Heart left ventricle (tissue), 16 donors: ENCODE measurements around the gene JUP. TPM values are rescaled to one million over a fixed set of nuclear protein-coding genes. Genes with fewer than 3 reads are reported as not detected.

Source experiments
- ATAC-seq, 4 donors: fragments of 200-7000 bp; cut with Tn5 transposase; one replicate each; pipeline ENCODE4 v1.9.1; 2020 to 2022; ENCODE audit warnings: moderate library complexity in 4 of 4, mild to moderate bottlenecking in 3 of 4, moderate number of reproducible peaks in 1 of 4
- DNase-seq, 5 donors: peaks; one replicate each; pipeline ENCODE4 v3.0.0-alpha.2; 2020
- H3K27ac ChIP-seq, 12 donors: fragments of 200-600 bp; sonication (generic) in 4 of 12; one replicate each; pipeline versions ENCODE4 v1.5.0 to v1.8.0; 2016 to 2022; ENCODE audit warnings: mild to moderate bottlenecking in 2 of 12
- H3K27me3 ChIP-seq, 9 donors: fragments of 200-600 bp; sonication (generic) in 2 of 9; one replicate each; pipeline versions ENCODE4 v1.5.1 to v1.8.0; 2016 to 2022; ENCODE audit warnings: mild to moderate bottlenecking in 3 of 9
- H3K36me3 ChIP-seq, 9 donors: fragments of 200-600 bp; sonication (generic) in 2 of 9; one replicate each; pipeline versions ENCODE4 v1.5.0 to v1.8.0; 2018 to 2022; ENCODE audit warnings: mild to moderate bottlenecking in 2 of 9
- H3K4me1 ChIP-seq, 12 donors: fragments of 200-600 bp; sonication (generic) in 4 of 12; one replicate each; pipeline versions ENCODE4 v1.5.0 to v1.8.0; 2016 to 2022; ENCODE audit warnings: mild to moderate bottlenecking in 3 of 12
- H3K4me3 ChIP-seq, 12 donors: fragments of 200-600 bp; sonication (generic) in 4 of 12; one replicate each; pipeline versions ENCODE4 v1.5.0 to v1.8.0; 2017 to 2022; ENCODE audit warnings: mild to moderate bottlenecking in 9 of 12, moderate library complexity in 4 of 12
- H3K9me3 ChIP-seq, 12 donors: fragments of 200-600 bp; sonication (generic) in 4 of 12; one replicate each; pipeline versions ENCODE4 v1.5.0 to v1.8.0; 2016 to 2022; ENCODE audit warnings: mild to moderate bottlenecking in 1 of 12
- POLR2A ChIP-seq, 2 donors: fragments of 450-650 bp; IDR thresholded peaks; one replicate each; pipeline ENCODE4 v1.6.1; 2017; ENCODE audit warnings: antibody characterized with exemption in 2 of 2, mild to moderate bottlenecking in 2 of 2, moderate library complexity in 2 of 2
- WGBS, 4 donors: extraction: QIAGEN DNeasy Blood & Tissue Kit in 2 of 4; methylation state at CpG; one replicate each; pipeline versions ENCODE4 v1.1.5 to v1.1.7; 2013 to 2018; 5-methylcytosine and 5-hydroxymethylcytosine counted together
- intact Hi-C, 10 donors: fragments of 100-400 bp; cut with DNase I; formaldehyde crosslinking; loops; one replicate each; pipeline versions ENCODE4 v1.11.1 to v1.14.2; 2022
- polyA plus RNA-seq, 2 donors: library from polyadenylated mRNA; stranded (reverse); fragments of 200-250 nt; gene quantifications; one replicate each; pipeline ENCODE4 v1.2.3, GENCODE V29; 2013
- total RNA-seq, 9 donors: library from RNA; depleted of rRNA in 2 of 9; stranded (reverse); fragments of >200 nt in 2 of 9; fragmentation: NEBNext Ultra II Directional in 3 of 9; extraction: Animal tissue kit (Norgen Biotek cat#: 25700) in 3 of 9; gene quantifications; one replicate each; pipeline versions ENCODE4 v1.1.0 to v1.2.4, GENCODE V29; 2016 to 2023
- TF ChIP-seq, protein P1 (sequence below), 12 donors: fragments of 200-600 bp; sonication (generic) in 4 of 12; IDR thresholded peaks; one replicate each; pipeline versions ENCODE4 v1.5.0 to v1.8.0; 2018 to 2022; ENCODE audit warnings: antibody characterized with exemption in 12 of 12, mild to moderate bottlenecking in 5 of 12
- donor health status: ischemic (EF 13 %, LVEDD 7.1; RV severe dilation, severe dysfunction).
- donor health status: healthy with polysubstance abuse.
- donor health status: DM: no; HTN: yes; CAD: no.
- donor health status: DM: no; HTN: no; CAD: no.
- donor health status: ischemic (EF 25% LVEDD 6.9; RV normal size, moderate dysfunction).
- donor health status: ischemic (EF 25% LVEDD 5.7; RV mildly dilated, moderate dysfunction).
- donor health status: healthy.
- donor health status: DM: yes; HTN: yes; CAD: no.
- donor health status: ischemic (EF 35%, LVEDD 5.7; RV mildly dilated, moderate dysfunction).
- donor health status: nonischemic (EF 11% LVEDD 7.7; RV severe dilation, severe dysfunction).
- donor health status: DM: yes; HTN: yes; CAD: no.
- donor health status: PGD.
- donor health status: ischemic (EF 29% LVEDD 5.4; RV normal size, mild dysfunction).
- donor health status: nonischemic (EF 23%, LVEDD 6.1; RV moderate dilation, normal function).

JUP gene
- total and polyA plus RNA-seq, 11 donors = 94.6 to 503 (median 159) TPM

DNA sequence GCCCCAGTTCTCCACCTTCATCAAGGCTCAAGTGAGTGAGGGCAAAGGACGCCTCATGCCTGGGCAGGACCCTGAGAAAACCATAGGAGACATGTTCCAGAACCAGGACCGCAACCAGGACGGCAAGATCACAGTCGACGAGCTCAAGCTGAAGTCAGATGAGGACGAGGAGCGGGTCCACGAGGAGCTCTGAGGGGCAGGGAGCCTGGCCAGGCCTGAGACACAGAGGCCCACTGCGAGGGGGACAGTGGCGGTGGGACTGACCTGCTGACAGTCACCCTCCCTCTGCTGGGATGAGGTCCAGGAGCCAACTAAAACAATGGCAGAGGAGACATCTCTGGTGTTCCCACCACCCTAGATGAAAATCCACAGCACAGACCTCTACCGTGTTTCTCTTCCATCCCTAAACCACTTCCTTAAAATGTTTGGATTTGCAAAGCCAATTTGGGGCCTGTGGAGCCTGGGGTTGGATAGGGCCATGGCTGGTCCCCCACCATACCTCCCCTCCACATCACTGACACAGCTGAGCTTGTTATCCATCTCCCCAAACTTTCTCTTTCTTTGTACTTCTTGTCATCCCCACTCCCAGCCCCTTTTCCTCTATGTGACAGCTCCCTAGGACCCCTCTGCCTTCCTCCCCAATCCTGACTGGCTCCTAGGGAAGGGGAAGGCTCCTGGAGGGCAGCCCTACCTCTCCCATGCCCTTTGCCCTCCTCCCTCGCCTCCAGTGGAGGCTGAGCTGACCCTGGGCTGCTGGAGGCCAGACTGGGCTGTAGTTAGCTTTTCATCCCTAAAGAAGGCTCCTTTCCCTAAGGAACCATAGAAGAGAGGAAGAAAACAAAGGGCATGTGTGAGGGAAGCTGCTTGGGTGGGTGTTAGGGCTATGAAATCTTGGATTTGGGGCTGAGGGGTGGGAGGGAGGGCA is 36.0 kb upstream of the JUP start:
- intact Hi-C loops = loop anchor here in 1 of 10 donors (10.0 kb wide), 1 partner anchor 62 kb away; no protein-coding TSS in a partner anchor
- Histone ChIP-seq H3K27me3 (no peaks in the 10 kb centered on the region), H3K9me3 (no peaks in the 10 kb centered on the region), H3K4me3 (no peak overlapping the region), H3K4me1 (no peaks in the 10 kb centered on the region), H3K36me3 (peaks cover 0 to 29% (median 25%) of the 10 kb centered on the region in 9 donors), H3K27ac (no peak overlapping the region)
- ATAC-seq (no peak), DNase-seq (peak in 1 of 5 donors; percentile 6)
- no peak for TF ChIP-seq POLR2A (IDR thresholded peaks at IDR 0.05)
- TF ChIP-seq, protein P1, sequence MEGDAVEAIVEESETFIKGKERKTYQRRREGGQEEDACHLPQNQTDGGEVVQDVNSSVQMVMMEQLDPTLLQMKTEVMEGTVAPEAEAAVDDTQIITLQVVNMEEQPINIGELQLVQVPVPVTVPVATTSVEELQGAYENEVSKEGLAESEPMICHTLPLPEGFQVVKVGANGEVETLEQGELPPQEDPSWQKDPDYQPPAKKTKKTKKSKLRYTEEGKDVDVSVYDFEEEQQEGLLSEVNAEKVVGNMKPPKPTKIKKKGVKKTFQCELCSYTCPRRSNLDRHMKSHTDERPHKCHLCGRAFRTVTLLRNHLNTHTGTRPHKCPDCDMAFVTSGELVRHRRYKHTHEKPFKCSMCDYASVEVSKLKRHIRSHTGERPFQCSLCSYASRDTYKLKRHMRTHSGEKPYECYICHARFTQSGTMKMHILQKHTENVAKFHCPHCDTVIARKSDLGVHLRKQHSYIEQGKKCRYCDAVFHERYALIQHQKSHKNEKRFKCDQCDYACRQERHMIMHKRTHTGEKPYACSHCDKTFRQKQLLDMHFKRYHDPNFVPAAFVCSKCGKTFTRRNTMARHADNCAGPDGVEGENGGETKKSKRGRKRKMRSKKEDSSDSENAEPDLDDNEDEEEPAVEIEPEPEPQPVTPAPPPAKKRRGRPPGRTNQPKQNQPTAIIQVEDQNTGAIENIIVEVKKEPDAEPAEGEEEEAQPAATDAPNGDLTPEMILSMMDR (IDR thresholded peaks at IDR 0.05) = no peak
- 77 to 81% (median 80%) methylated on average over 12 of the region's 12 CpGs for WGBS, 4 donors

DNA sequence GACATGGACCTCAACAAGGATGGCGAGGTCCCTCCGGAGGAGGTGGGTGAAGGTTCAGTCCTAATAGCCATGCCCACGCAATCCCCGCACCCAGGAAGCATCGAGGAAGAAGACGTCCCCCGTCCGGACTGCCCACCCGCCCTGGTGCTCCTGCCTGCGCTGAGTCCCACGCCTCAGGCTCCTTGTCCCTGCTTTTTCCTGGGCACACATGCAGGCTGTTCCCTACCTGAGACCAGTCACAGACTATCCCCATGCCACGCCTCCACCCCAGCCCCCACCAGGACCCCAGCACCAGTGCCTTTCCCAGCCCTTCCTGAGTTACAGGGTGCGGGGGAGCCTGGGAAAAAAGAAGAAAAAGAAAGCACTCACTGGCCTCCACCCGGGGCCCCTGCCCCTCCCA is 35.3 kb upstream of the JUP start:
- H3K4me1 ChIP-seq = no peaks in the 10 kb centered on the region
- TF ChIP-seq, protein P1 (IDR thresholded peaks at IDR 0.05) = no peak
- TF ChIP-seq POLR2A (IDR thresholded peaks at IDR 0.05) = no peak
- H3K9me3 ChIP-seq = no peaks in the 10 kb centered on the region
- WGBS, 4 donors = 87 to 91% (median 90%) methylated on average over 6 to 14 of the region's 14 CpGs
- no peaks in the 10 kb centered on the region for H3K27me3 ChIP-seq
- peak in 1 of 4 donors; percentile 3 for ATAC-seq
- peaks cover 0 to 23% (median 18%) of the 10 kb centered on the region in 9 donors for H3K36me3 ChIP-seq
- intact Hi-C loops = loop anchor here in 1 of 10 donors (10.0 kb wide), 1 partner anchor 63 kb away; no protein-coding TSS in a partner anchor
- no peak overlapping the region for H3K4me3 ChIP-seq
- no peak overlapping the region for H3K27ac ChIP-seq
- no peak for DNase-seq

DNA sequence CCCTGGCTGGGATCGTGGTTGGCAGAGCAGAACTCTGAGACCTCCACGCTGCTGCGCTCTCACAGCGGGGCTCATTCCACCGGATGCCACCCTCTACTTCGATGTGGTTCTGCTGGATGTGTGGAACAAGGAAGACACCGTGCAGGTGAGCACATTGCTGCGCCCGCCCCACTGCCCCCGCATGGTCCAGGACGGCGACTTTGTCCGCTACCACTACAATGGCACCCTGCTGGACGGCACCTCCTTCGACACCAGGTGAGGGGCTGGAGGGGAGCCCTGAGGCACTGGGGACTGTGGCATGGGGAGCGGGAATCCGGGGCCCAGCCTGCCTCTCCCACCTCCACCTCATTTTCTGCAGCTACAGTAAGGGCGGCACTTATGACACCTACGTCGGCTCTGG is 31.5 kb upstream of the JUP start:
- ATAC-seq = no peak
- Histone ChIP-seq H3K4me1 (peaks cover 0 to 4% (median 0%) of the 10 kb centered on the region in 12 donors), H3K4me3 (no peak overlapping the region), H3K36me3 (peaks cover 0 to 3% (median 0%) of the 10 kb centered on the region in 9 donors), H3K27me3 (no peaks in the 10 kb centered on the region), H3K27ac (no peak overlapping the region), H3K9me3 (no peaks in the 10 kb centered on the region)
- DNase-seq = no peak
- no peak for TF ChIP-seq POLR2A (IDR thresholded peaks at IDR 0.05)
- TF ChIP-seq, protein P1 (IDR thresholded peaks at IDR 0.05) = no peak
- WGBS, 4 donors = 96 to 98% (median 97%) methylated on average over 20 of the region's 20 CpGs
- intact Hi-C loops = loop anchor here in 1 of 10 donors (10.0 kb wide), 1 partner anchor 67 kb away; no protein-coding TSS in a partner anchor

DNA sequence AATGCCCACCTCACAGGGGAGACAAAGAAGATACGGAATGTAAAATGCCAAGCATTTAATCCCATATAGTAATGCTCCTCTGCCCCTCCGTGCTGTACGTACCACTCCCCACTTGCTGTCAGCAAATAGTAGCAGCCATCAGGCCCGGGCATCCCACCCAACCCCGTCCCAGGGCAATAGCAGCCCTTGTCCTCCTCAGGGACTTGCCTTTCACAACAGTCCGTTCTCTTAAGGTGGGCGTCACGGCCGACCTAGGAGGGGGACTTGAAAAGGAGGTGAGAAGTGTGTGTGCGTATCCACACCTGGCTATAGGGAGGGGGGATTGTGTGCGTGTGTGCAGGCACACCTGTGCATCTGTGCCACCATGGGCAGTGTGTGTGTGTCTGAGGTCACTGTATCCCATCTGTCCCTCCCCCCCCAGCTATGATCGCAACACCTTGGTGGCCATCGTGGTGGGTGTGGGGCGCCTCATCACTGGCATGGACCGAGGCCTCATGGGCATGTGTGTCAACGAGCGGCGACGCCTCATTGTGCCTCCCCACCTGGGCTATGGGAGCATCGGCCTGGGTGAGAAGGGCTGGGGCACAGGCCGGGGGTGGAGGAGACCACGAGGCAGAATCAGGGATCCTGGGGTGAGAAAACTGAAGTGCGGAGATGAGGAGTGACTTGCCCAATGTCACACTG is 30.3 kb upstream of the JUP start:
- ATAC-seq = no peak
- no peak for DNase-seq
- intact Hi-C loops = loop anchor here in 1 of 10 donors (10.0 kb wide), 1 partner anchor 68 kb away; no protein-coding TSS in a partner anchor
- peaks cover 0 to 3% (median 0%) of the 10 kb centered on the region in 9 donors for H3K36me3 ChIP-seq
- peaks cover 0 to 16% (median 5%) of the 10 kb centered on the region in 12 donors for H3K4me1 ChIP-seq
- 93 to 97% (median 96%) methylated on average over 21 to 23 of the region's 23 CpGs for WGBS, 4 donors
- H3K27me3 ChIP-seq = peaks cover 0 to 6% (median 0%) of the 10 kb centered on the region in 9 donors
- no peak overlapping the region for H3K27ac ChIP-seq
- no peak for TF ChIP-seq POLR2A (IDR thresholded peaks at IDR 0.05)
- TF ChIP-seq, protein P1 (IDR thresholded peaks at IDR 0.05) = no peak
- no peak overlapping the region for H3K4me3 ChIP-seq
- H3K9me3 ChIP-seq = no peaks in the 10 kb centered on the region
